K562 treated with DMSO at 1 percent for 48 hours (cell line): ENCODE results near the gene TNKS2. TPM values are rescaled to one million over a fixed set of nuclear protein-coding genes. Genes with fewer than 3 reads are reported as not detected.

Experiments
- total RNA-seq: library from RNA; unstranded; fragments of 300-600 nt; gene quantifications from 2 replicates; pipeline ENCODE4 v1.2.3, GENCODE V29; 2022; ENCODE audit warnings: low replicate concordance; ENCODE audit errors: extremely low read depth

The TNKS2 gene
- total RNA-seq, result not detected in 2 replicates

GRCh38 chr10:91797874-91798648 lies at the start of gene TNKS2:
Gene TNKS2, plus strand, starts transcription at chr10:91798426. Its CDS starts 265 bp downstream, at chr10:91798691.

GRCh38 chr10:91909117-91909677 lies 111.0 kb downstream of the TNKS2 start, which contains the start of gene FGFBP3:
Gene FGFBP3, minus strand, starts transcription at chr10:91909486. Its CDS starts 517 bp downstream, at chr10:91908969.

Other genes starting within 250 kb of the TNKS2 start
- gene PPP1R3C, start 165.4 kb upstream of the TNKS2 start, total RNA-seq, result not detected in 2 replicates
- not detected in 2 replicates for gene FGFBP3, start 111.1 kb downstream of the TNKS2 start, total RNA-seq
- gene BTAF1, start 125.3 kb downstream of the TNKS2 start, total RNA-seq, result not detected in 2 replicates